ENCODE measurements around the gene IL17RA.

IL17RA gene

DNA sequence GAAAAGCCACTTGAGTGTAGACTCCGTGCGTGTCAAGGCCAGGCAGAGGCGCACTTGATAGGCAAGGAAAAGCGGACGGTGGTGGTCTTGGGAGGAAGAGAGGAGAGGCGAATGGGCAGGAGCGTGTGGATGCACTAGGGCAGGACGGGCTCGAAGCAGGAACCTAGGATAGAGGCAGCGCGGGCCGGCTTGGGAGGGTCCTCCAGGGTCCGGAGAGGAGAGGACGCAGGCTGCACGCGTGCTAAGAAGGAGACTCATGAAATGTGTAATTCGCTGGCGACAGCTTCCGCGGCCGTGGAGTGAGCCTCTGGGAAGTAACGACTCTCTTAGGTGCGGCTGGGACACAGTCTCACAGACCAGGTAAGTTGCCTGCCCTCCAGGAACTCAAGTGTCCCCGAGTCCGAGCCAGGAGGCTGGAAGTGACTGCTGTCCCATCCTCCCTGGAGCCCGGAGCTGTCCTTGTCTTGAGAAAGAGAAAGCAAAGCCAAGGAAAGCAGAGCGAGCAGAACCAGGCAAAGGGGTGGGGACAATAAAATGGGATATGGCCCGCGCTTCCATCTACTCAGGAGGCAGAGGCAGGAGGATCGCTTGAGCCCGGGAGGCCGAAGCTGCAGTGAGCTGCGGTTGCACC lies 874 bp upstream of the IL17RA start:
- no peak for DNase-seq (ENCODE audit: low read depth)

DNA sequence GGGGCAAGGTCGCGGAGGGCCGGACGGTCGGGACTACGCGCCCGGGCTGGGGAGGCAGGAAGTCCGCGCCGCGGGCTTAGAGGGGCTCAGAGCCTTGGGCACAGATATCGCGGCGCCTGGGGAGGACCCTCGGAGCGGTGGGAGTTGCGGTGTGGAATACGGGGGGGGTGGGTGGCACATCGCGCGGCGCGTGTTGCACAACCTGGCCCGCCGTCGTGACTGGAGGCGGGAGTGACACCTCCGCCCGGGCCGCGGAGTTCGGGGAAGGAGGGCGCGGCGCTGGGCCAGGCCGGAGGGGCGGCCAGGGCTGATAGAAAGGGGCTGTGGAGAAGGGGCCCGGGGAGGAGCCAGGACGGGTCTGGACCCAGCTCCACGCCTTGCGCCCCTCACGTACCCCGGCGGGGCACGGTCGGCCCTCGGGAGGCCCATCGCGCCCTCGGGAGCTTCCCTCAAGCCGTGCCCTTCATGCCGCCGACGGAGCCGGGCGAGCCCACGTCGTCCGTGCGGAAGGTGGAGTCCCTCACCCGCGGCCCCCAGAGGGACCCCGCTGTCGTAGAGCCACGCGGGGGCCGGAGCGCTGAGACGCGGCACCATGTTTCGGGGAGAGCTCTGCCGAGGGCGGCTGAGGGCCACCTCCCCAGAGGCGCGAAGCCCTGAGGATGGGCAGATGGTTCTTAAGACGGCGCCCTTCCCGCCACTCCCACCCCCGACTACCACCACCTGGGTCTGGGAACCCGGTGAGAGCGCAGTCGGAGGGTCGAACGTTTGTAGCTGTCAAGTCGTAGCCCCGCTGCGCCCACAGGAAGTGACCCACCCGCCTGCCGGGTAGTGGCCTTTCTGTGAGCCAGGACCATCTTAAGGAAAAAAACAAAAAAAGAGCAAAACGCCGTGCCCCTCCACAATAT lies 729 bp downstream of the IL17RA start:
- DNase-seq (ENCODE audit: low read depth): no peak

DNA sequence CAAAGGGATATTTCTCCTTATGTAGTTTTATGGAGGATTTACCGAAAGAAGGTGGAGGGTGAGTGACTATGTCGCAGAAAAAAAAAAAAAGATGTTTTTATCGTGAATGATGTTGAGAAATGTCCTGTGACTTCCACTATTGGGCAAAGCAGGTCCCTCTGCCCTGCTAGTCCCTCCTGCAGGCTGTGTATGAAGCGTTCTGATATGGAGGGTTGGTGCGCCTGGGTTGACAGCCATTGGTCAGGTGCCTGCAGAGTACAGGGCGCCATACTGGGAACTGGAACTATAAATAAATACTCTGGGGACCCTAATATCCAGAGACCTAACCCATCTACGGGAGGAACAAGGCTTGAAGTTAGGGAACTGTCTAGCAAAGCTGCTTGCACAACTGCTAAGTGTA lies 1.5 kb downstream of the IL17RA start:
- DNase-seq (ENCODE audit: low read depth): no peak

DNA sequence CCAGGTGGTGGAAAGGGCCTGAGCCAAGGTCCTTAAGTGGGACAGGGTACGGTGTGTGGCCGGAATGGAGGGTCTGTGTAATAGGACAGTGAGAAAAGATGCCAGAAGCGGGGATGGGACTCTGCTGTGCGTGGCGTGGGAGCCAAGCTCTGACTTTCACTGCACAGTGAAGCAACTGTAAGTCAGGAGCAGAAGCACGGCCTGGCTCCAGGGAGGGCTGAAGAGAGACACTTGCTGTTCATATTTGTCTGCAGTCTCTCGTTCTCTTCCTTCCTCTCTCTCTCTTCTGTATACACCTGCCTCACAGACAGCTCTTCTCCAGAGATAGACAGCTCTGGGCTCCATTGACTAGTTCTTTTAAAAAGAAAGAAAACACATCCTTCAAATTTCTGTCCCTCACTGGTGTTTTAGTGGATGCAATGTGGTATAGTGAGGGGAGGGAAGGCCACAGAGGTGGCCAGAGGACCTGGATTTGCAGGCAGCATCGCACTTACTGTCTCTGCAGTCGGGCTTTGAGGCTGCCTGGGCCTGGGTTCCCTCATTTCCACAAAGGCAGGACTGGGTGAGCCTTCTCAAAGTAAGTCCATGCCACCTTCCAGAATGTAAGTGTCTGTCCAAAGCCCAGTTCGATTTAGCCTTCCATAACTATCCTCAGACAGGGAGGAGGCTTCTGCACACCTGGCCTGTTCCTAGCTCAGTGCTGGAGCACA lies 2.1 kb downstream of the IL17RA start:
- no peak for DNase-seq (ENCODE audit: low read depth)

DNA sequence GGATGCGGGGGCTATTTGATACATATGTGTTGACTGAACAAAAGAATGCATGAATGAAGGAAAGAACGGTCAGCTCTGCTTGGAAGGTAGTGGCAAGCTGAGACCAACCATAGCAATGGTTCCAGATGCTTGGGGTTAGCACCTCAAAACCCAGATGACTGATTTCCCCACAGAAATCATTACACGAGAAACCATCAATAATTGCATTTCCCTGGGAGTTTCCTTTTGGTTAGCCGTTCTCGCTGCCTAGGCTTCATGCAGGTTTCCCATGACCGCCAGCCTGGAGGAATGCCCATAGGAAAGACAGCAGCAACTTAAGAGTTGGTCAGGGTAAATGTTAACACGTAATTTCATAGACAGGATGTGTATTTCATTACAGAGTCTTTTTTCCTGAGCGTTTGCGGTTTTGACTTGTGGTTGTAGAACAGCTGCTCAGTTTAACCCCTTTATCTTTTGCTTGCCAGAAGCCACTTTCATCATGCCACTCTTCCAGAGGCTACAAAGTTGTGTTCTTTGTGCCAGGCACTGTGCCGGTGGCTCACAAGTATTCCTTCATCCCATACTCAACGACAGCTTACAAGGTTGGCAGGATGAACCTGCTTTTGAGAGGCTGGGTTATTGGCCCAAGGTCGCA lies 2.8 kb downstream of the IL17RA start:
- DNase-seq (ENCODE audit: low read depth): no peak

DNA sequence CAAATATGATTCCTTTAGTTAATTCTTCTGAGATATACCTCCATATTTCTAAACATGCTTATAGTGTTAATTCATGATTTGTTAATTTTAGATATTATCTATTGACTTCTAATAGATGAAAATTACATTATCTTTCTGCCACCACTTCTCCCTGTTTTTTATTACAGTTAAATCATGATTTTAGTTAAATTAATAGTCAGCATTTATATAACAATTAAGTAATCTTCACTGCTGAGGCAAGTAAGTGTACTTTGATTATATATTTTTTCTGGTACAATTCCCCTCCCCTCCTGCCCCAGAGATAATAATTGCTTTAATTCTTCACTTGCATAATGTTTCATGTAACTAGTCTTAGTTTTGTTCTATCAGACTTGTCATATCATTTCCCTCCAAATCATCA lies 5.8 kb downstream of the IL17RA start:
- no peak for DNase-seq (ENCODE audit: low read depth)

DNA sequence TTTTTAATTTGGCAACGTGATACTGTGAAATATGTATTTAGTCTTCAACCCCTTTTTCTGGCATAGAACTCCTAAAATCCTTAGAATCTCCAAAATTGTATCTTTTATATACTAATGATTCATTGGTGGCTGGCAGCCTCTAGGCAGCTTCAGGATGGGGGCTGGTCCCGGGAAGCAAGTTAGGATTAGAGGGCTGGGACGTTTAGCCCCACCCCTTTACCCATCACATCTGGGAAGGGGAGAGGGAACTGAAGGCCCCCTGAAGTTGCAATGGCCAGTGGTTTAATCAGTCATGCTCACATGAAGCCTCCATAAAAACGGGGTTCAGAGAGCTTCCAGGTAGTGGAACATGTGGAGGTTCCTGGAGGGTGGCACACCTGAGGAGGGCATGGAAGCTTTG lies 7.1 kb downstream of the IL17RA start:
- DNase-seq (ENCODE audit: low read depth): no peak

DNA sequence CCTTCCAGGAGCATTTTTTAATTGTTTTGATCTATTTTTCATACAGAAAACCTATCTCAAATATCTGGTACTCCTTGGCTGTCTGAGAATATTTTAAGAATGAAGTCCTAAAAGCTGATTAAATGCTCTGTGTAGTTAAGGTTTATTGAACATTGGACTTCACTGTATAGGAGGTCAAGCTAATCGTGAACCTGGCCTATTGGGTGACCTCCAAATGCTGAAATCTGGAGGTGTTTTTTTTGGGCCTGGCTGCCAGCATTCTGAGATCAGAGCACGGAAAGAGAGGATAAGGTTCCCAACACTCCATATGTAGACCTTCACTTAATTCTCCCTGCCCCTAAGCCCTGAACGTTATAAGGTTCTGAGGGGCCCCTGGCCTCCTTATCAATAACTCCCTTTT lies 8.3 kb downstream of the IL17RA start:
- DNase-seq (ENCODE audit: low read depth): no peak

DNA sequence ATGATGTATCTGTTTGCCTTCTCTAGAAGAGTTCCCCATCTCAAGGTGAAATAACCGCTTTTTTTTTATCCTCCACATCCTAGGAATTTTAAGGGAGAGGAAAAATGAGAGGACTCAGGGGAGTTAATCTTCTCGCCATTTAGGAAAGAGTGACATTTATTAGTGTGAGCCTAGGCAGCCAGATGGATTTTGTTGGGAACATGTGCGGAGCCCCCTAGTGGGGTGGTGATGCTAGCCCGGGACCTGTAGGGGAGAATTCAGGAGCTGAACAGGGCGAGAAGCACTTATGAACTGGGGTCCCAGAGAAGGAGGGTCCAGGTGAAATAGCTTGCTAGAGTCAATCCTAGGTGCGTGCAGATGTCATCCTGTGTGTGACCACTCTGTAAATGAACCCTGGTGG lies 10.7 kb downstream of the IL17RA start:
- DNase-seq (ENCODE audit: low read depth): no peak

DNA sequence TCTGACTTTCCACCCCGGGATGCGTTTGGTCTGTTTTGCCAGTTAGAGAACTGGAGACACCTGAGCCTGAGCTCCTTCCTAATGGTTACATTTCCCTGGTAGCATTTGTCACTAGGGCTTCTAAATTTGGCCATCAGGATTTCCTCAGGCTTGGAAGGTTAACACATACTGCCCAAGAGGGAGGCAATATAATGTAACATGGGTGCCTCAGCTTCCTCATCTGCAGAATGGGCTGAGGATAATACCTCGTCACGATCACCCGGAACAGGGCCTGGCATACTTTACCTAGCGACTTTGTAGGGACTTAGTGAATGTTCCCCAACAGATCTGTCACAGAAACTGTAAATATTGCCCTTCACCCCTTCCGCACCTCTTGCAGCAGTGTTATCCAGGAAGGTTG lies 11.3 kb downstream of the IL17RA start:
- no peak for DNase-seq (ENCODE audit: low read depth)

DNA sequence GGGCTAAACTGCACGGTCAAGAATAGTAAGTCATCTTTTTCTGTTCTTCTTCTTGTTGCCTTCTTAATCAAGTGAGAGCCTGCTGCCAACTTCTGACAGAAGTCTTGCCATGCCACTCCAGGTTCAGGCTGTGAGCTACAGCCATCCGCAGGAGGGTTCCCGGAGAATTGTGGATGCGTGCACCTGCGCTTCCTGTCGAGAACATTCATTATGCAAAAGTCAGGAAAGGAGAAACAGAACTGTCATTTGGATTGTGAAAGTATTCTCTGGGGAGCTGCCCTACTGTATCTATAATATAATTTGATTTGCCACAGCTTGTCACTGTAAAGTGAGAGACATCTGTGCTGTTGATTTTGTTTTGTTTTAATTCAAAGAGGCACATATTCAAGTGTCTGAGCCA lies 12.3 kb downstream of the IL17RA start:
- no peak for DNase-seq (ENCODE audit: low read depth)

DNA sequence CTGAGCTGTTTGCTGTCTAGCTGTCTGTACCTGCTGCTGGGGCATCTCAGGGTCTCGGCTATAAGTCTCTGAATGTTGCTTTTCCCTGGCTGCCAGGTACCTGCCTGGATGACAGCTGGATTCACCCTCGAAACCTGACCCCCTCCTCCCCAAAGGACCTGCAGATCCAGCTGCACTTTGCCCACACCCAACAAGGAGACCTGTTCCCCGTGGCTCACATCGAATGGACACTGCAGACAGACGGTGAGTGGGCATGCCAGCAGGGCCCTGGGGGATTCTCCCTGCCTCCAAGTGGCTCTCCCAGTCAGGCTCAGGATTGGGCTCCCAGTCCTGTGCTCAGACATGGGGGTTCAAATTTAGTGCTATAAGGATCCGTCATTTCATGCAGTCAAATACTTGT lies 12.9 kb downstream of the IL17RA start:
- DNase-seq (ENCODE audit: low read depth): no peak

DNA sequence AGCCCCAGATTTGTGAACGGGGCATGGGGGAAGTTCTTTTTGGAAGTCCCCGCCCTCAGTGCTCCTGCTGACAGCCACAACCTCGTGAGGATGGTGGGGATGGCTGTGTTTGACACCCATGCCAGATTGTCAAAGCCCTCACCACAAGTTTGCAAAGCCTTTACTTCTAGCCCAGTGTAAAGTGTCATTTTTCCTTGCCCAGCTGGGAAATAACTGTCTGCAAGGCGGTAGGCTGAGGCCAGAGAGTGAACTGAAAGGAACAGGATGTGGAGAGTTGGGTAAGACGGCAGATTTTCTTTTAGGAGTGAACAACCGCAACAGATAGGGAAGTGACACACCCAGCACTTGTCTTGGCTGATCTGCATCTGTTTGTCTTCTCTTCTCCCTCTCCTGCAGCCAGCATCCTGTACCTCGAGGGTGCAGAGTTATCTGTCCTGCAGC lies 13.6 kb downstream of the IL17RA start:
- DNase-seq (ENCODE audit: low read depth): peak; percentile 58

DNA sequence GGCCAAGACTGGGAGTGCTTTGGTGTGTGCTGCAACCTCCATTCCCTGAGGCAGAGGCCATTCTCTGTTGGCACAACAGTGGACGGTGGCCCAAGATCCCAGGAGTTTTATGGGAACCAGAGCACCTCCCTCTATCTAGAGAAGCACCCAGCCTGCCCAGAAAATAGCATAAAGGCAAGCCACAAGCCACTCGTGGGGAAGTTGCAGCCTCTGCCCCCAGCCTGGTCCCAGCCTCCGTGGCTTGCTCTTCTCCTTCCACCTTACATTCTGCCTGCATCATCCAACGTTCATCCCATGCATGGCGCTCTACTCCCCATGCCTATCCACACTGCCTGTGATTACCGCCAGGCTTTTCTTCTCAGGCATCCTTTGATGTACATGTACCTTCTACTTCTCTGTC lies 15.8 kb downstream of the IL17RA start:
- DNase-seq (ENCODE audit: low read depth): no peak

DNA sequence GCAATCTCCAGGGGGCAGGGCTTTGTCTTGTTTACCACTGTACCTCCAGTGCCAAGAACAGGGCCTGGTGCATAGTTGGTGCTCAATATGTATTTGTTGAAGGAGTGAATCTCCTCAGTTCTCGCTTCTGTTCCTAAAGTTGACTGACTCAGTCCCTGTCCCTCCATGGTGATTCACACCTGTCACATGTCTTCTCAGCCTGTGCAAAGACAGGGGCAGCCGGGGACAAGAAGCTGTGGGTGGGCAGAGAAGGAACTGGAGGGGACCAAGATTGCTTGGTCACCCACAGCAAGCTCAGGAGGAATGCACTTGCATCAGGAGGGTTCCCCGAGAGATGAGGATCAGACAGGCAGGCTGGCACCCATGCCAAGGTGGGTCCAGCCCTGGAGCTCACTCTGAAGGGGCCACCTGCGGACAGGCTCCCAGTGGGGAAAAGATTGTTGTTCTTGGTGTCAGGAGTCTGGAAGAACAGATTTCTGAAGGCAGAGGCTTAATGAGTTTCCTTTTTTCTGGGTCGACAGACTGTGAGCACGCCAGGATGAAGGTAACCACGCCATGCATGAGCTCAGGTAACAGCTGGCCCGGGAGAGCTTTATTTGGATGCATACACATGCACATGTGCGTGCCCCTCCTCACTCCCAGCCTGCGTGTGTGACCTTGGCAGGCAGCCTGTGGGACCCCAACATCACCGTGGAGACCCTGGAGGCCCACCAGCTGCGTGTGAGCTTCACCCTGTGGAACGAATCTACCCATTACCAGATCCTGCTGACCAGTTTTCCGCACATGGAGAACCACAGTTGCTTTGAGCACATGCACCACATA lies 16.9 kb downstream of the IL17RA start:
- no peak for DNase-seq (ENCODE audit: low read depth)

DNA sequence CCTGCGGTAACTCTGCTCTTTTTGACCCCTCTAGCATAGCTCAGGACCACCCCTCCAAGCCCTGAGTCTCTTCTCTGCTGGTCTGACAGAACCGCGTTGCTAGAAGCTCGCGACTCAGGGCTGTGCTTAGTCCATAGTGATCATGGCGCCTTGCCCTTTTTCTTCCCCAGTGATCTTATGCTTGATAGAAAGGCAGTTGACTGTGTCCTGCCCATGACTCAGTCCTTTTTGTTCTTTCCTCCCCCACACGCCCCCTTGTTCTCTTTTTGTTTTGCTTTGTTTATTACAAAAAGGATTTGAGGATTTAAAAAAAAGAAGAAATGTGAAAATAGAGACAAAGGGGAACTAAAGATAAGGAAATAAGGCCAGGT lies 17.5 kb downstream of the IL17RA start:
- no peak for DNase-seq (ENCODE audit: low read depth)

DNA sequence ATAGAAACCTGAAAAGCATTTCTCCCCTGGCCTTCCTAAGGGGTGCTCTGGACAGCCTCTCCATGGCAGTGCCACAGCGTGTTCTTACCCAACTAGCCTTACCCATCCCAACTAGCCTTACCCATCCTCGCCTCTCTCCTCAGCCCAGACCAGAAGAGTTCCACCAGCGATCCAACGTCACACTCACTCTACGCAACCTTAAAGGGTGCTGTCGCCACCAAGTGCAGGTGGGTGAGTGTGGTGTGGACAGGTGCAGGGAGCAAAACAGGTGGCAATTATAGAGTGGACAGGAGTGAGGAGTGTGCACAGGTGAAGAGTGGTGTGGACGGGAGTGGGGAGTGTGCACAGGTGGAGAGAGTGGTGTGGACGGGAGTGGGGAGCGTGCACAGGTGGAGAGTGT lies 18.6 kb downstream of the IL17RA start:
- no peak for DNase-seq (ENCODE audit: low read depth)

DNA sequence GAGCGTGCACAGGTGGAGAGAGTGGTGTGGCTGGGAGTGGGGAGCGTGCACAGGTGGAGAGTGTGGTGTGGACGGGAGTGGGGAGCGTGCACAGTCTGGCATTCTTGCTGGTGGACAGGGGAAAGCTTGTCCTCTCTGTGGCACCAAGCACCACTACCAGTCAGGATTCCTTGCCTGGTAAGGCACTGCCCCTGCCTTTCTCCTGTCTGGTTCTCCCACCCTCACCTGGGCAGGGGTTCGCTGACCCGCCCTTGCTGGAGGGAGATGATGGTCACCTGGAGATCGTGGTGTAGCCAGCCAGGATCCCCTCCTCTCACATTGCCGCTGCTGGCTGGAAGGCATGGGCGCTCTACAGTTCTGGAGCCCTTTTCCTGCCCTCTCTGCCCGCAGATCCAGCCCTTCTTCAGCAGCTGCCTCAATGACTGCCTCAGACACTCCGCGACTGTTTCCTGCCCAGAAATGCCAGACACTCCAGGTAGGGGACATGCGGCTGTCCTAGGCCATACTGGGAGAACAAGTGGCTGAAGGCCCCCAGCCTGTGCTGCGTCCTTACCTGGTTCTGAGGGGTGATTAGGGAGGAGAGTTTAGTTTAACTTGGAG lies 19.6 kb downstream of the IL17RA start:
- DNase-seq (ENCODE audit: low read depth): no peak

DNA sequence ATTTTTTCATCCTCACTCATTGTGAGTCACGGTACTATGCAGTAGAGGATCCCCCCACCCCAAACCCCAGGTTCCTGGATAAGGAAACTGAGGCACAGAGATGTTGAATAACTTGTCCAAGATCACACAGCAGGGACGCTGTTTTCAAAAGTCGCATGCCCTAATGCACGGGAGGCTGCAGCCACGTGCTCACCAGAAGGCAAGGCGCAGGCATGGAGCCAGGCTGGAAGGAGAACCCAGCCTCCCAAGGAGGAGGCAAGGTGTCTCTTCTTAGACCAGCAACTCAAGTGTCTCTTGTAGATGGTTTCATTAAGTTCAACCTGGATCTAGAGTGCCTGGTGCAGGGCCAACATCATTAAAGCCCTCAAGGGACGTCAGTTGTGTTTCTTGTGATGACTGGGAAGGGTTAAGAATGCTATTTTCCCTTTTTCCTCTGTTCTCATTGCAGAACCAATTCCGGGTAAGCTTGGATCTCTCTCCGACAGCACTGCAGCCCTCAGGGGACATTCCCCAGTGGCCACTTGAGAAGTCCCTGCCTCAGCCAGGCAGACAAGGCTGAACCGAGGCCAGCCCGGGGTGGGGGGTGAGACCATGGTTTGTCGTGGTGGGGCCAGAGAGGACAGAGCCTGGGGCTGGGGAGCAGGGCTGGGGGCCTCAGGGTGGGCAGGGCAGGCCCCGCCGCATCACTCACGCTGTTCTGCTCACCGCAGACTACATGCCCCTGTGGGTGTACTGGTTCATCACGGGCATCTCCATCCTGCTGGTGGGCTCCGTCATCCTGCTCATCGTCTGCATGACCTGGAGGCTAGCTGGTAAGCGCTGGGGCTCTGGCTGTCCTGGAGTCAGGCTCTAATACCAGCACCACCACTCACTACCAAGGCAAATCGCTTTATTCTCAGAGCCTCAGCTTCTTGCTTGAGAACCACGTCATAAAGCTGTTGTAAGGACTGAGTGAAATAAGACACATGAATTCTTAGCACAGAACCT lies 20.6 kb downstream of the IL17RA start:
- no peak for DNase-seq (ENCODE audit: low read depth)

DNA sequence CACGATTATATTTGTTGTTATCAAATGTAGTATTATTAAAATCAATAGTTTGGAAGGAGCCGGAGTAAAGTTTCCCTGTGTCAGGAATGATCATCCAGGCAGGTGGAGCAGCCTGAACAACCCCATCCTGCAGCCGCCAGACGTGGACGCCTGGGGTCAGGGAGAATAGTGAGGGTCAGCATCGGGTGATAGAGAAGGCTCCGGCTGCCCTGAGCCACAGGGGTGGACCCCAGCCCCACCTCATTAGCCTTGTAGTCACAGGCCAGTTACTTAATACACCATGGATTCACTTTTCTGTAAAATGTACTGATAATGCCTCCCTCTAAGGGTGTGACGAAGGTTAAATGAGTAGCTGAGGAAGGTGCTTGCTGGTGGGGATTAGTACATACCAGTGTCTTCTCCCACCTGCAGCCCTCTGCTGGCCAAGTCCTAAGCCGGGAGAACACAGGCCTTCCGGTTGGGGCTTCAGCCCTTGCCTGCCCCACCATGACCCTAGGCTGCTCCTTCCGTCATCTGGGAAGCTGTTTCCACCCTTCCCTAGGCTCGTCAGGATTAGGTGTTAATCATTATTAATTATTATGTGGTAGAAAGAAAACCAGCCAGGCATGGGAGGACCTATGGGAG lies 21.5 kb downstream of the IL17RA start:
- no peak for DNase-seq (ENCODE audit: low read depth)
